ENCODE results near the gene PDE1C.

PDE1C gene

GRCh38 chr7:31926991-31927584, 143.1 kb downstream of the PDE1C start:
- ATAC-seq (no peak), DNase-seq (ENCODE audit: low spot score in 2 of 2) (no peak)
- H3K27ac Mint-ChIP-seq, result no peak overlapping the region
- peaks cover 9% of the 10 kb centered on the region for H3K9me3 Mint-ChIP-seq
- no peaks in the 10 kb centered on the region for H3K4me1 Mint-ChIP-seq
- H3K36me3 Mint-ChIP-seq, result no peaks in the 10 kb centered on the region
- H3K4me3 Mint-ChIP-seq, result no peak overlapping the region

- DNase-seq (ENCODE audit: low spot score in 2 of 2) (no peak), ATAC-seq (no peak)
- Mint-ChIP-seq H3K4me3 (no peak overlapping the region), H3K36me3 (no peaks in the 10 kb centered on the region), H3K9me3 (peaks cover 9% of the 10 kb centered on the region), H3K4me1 (no peaks in the 10 kb centered on the region), H3K27ac (no peak overlapping the region)
Observed at GRCh38 chr7:31925753-31926454, 144.3 kb downstream of the PDE1C start.

GRCh38 chr7:31924251-31924650, 146.0 kb downstream of the PDE1C start:
- Mint-ChIP-seq H3K4me1 (no peaks in the 10 kb centered on the region), H3K4me3 (no peak overlapping the region), H3K9me3 (peaks cover 6% of the 10 kb centered on the region), H3K36me3 (no peaks in the 10 kb centered on the region), H3K27ac (no peak overlapping the region)
- no peak for ATAC-seq
- DNase-seq (ENCODE audit: low spot score in 2 of 2), result no peak

- Mint-ChIP-seq H3K27ac (no peak overlapping the region), H3K4me1 (no peaks in the 10 kb centered on the region), H3K4me3 (no peak overlapping the region), H3K36me3 (no peaks in the 10 kb centered on the region), H3K9me3 (peaks cover 6% of the 10 kb centered on the region)
- DNase-seq (ENCODE audit: low spot score in 2 of 2) (no peak), ATAC-seq (no peak)
Observed at GRCh38 chr7:31922848-31923247, 147.4 kb downstream of the PDE1C start.

GRCh38 chr7:31921047-31921446, 149.2 kb downstream of the PDE1C start:
- H3K4me1 Mint-ChIP-seq, result no peaks in the 10 kb centered on the region
- peaks cover 8% of the 10 kb centered on the region for H3K9me3 Mint-ChIP-seq
- ATAC-seq, result no peak

GRCh38 chr7:31919678-31920369, 150.4 kb downstream of the PDE1C start:
- no peak overlapping the region for H3K27ac Mint-ChIP-seq
- no peaks in the 10 kb centered on the region for H3K4me1 Mint-ChIP-seq
- DNase-seq (ENCODE audit: low spot score in 2 of 2) (no peak), ATAC-seq (peak; percentile 34)
- peaks cover 10% of the 10 kb centered on the region for H3K9me3 Mint-ChIP-seq
- no peak overlapping the region for H3K4me3 Mint-ChIP-seq
- no peaks in the 10 kb centered on the region for H3K36me3 Mint-ChIP-seq

More at GRCh38 chr7:31921047-31921446, 149.2 kb downstream of the PDE1C start:
- DNase-seq (ENCODE audit: low spot score in 2 of 2), result no peak
- no peak overlapping the region for H3K27ac Mint-ChIP-seq
- H3K4me3 Mint-ChIP-seq, result no peak overlapping the region
- no peaks in the 10 kb centered on the region for H3K36me3 Mint-ChIP-seq

GRCh38 chr7:31918706-31919393, 151.4 kb downstream of the PDE1C start:
- H3K27ac Mint-ChIP-seq, result no peak overlapping the region
- H3K9me3 Mint-ChIP-seq, result peaks cover 10% of the 10 kb centered on the region
- H3K36me3 Mint-ChIP-seq, result no peaks in the 10 kb centered on the region
- DNase-seq (ENCODE audit: low spot score in 2 of 2) (no peak), ATAC-seq (no peak)
- no peak overlapping the region for H3K4me3 Mint-ChIP-seq
- no peaks in the 10 kb centered on the region for H3K4me1 Mint-ChIP-seq

GRCh38 chr7:31917256-31917655, 153.0 kb downstream of the PDE1C start:
- Mint-ChIP-seq H3K4me1 (no peaks in the 10 kb centered on the region), H3K4me3 (no peak overlapping the region), H3K27ac (no peak overlapping the region), H3K36me3 (no peaks in the 10 kb centered on the region), H3K9me3 (peaks cover 10% of the 10 kb centered on the region)
- no peak for DNase-seq (ENCODE audit: low spot score in 2 of 2)
- no peak for ATAC-seq

- no peak overlapping the region for H3K4me3 Mint-ChIP-seq
- no peak for DNase-seq (ENCODE audit: low spot score in 2 of 2)
- H3K9me3 Mint-ChIP-seq, result peaks cover 5% of the 10 kb centered on the region
- H3K4me1 Mint-ChIP-seq, result no peaks in the 10 kb centered on the region
- ATAC-seq, result no peak
- no peaks in the 10 kb centered on the region for H3K36me3 Mint-ChIP-seq
- H3K27ac Mint-ChIP-seq, result no peak overlapping the region
Observed at GRCh38 chr7:31910191-31910590, 160.0 kb downstream of the PDE1C start.

GRCh38 chr7:31906479-31907171, 163.6 kb downstream of the PDE1C start:
- ATAC-seq, result no peak
- H3K27ac Mint-ChIP-seq, result no peak overlapping the region
- H3K4me1 Mint-ChIP-seq, result no peaks in the 10 kb centered on the region

GRCh38 chr7:31903962-31904361, 166.2 kb downstream of the PDE1C start:
- Mint-ChIP-seq H3K9me3 (no peaks in the 10 kb centered on the region), H3K4me1 (no peaks in the 10 kb centered on the region), H3K4me3 (no peak overlapping the region), H3K36me3 (no peaks in the 10 kb centered on the region), H3K27ac (no peak overlapping the region)
- DNase-seq (ENCODE audit: low spot score in 2 of 2), result no peak
- no peak for ATAC-seq

More at GRCh38 chr7:31906479-31907171, 163.6 kb downstream of the PDE1C start:
- no peak overlapping the region for H3K4me3 Mint-ChIP-seq
- H3K36me3 Mint-ChIP-seq, result no peaks in the 10 kb centered on the region
- no peak for DNase-seq (ENCODE audit: low spot score in 2 of 2)
- peaks cover 5% of the 10 kb centered on the region for H3K9me3 Mint-ChIP-seq

GRCh38 chr7:31899356-31899927, 170.8 kb downstream of the PDE1C start:
- Mint-ChIP-seq H3K4me3 (no peak overlapping the region), H3K9me3 (peaks cover 14% of the 10 kb centered on the region), H3K36me3 (no peaks in the 10 kb centered on the region), H3K27ac (no peak overlapping the region), H3K4me1 (no peaks in the 10 kb centered on the region)
- ATAC-seq, result no peak
- no peak for DNase-seq (ENCODE audit: low spot score in 2 of 2)

- Mint-ChIP-seq H3K9me3 (peaks cover 19% of the 10 kb centered on the region), H3K4me1 (no peaks in the 10 kb centered on the region), H3K36me3 (no peaks in the 10 kb centered on the region), H3K4me3 (no peak overlapping the region), H3K27ac (no peak overlapping the region)
- DNase-seq (ENCODE audit: low spot score in 2 of 2), result no peak
- ATAC-seq, result no peak
Observed at GRCh38 chr7:31896925-31897324, 173.3 kb downstream of the PDE1C start.

- ATAC-seq (no peak), DNase-seq (ENCODE audit: low spot score in 2 of 2) (no peak)
- Mint-ChIP-seq H3K4me1 (no peaks in the 10 kb centered on the region), H3K36me3 (no peaks in the 10 kb centered on the region), H3K9me3 (peaks cover 19% of the 10 kb centered on the region), H3K27ac (no peak overlapping the region), H3K4me3 (no peak overlapping the region)
Observed at GRCh38 chr7:31894308-31894707, 175.9 kb downstream of the PDE1C start.

GRCh38 chr7:31893365-31893764, 176.8 kb downstream of the PDE1C start:
- Mint-ChIP-seq H3K27ac (no peak overlapping the region), H3K4me1 (no peaks in the 10 kb centered on the region), H3K4me3 (no peak overlapping the region), H3K36me3 (no peaks in the 10 kb centered on the region), H3K9me3 (peaks cover 19% of the 10 kb centered on the region)
- no peak for DNase-seq (ENCODE audit: low spot score in 2 of 2)
- ATAC-seq, result no peak
